ENCODE data around the gene PCSK2. TPM values are rescaled to one million over a fixed set of nuclear protein-coding genes. Genes with fewer than 3 reads are reported as not detected.

Gene PCSK2
- total and polyA plus RNA-seq, 10 donors, result 0.06 to 0.17 (median 0.16) TPM; not detected in 3

DNA sequence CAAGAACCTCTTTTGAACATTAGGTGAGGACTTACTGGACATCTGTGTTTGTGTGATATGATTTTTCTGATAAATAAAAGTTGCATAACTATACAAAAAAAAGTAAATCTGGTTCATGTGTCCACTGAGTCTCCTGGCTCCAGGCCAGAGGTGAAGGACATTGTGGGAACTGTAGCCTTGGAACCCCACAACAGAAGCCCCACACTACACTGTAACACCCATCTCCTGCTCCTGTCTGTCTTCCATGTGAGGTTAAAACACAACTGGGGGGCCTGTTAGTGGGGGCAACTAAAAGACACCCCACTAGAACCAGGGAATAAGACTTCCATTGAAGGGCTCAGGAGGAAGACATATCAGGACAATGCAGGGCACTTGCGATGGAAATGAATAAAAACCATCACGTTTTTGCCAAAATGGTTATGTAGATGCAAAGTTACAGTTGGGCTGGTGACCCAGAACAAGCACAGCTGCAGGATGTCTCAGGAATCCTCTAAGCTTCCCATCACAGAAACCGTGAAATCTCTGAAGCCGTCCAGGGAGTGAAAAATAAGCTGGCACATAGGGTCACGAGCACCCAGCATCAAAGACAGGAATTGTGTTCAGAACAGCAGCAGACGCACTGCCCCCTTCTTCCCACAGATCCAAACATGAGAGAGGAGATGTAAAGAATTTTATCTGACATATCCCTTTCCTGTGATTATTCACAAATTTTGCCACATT is 36.7 kb upstream of the PCSK2 start:
- H3K4me1 ChIP-seq, result no peaks in the 10 kb centered on the region
- 50 to 75% (median 67%) methylated on average over 6 of the region's 6 CpGs for WGBS, 5 donors
- no peaks in the 10 kb centered on the region for H3K27me3 ChIP-seq (replicated peaks in 1 of 7)
- H3K36me3 ChIP-seq, result no peaks in the 10 kb centered on the region
- no peak overlapping the region for H3K27ac ChIP-seq
- no peak for TF ChIP-seq POLR2A (IDR thresholded peaks at IDR 0.05)
- TF ChIP-seq, protein P1, sequence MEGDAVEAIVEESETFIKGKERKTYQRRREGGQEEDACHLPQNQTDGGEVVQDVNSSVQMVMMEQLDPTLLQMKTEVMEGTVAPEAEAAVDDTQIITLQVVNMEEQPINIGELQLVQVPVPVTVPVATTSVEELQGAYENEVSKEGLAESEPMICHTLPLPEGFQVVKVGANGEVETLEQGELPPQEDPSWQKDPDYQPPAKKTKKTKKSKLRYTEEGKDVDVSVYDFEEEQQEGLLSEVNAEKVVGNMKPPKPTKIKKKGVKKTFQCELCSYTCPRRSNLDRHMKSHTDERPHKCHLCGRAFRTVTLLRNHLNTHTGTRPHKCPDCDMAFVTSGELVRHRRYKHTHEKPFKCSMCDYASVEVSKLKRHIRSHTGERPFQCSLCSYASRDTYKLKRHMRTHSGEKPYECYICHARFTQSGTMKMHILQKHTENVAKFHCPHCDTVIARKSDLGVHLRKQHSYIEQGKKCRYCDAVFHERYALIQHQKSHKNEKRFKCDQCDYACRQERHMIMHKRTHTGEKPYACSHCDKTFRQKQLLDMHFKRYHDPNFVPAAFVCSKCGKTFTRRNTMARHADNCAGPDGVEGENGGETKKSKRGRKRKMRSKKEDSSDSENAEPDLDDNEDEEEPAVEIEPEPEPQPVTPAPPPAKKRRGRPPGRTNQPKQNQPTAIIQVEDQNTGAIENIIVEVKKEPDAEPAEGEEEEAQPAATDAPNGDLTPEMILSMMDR (IDR thresholded peaks at IDR 0.05 in 8 of 11, conservative IDR thresholded peaks at IDR 0.05 in 3 of 11), result no peak
- no peak for TF ChIP-seq POLR2AphosphoS5 (IDR thresholded peaks at IDR 0.05)
- intact Hi-C loops (cut with DNase I; ENCODE audit: low total_unique reads), result no loop called here
- H3K4me3 ChIP-seq, result no peak overlapping the region
- H3K9me3 ChIP-seq, result peaks cover 0 to 17% (median 6%) of the 10 kb centered on the region in 8 donors
- DNase-seq, result no peak

- intact Hi-C loops (cut with DNase I; ENCODE audit: low total_unique reads), result no loop called here
- no peak for DNase-seq
- H3K36me3 ChIP-seq, result no peaks in the 10 kb centered on the region
- H3K27ac ChIP-seq, result no peak overlapping the region
- H3K9me3 ChIP-seq, result no peaks in the 10 kb centered on the region
- peaks cover 0 to 14% (median 0%) of the 10 kb centered on the region in 7 donors for H3K27me3 ChIP-seq (replicated peaks in 1 of 7)
- no peaks in the 10 kb centered on the region for H3K4me1 ChIP-seq
- 52 to 66% (median 55%) methylated on average over 2 of the region's 2 CpGs for WGBS, 5 donors
- no peak overlapping the region for H3K4me3 ChIP-seq
- no peak for TF ChIP-seq POLR2A (IDR thresholded peaks at IDR 0.05)
- TF ChIP-seq POLR2AphosphoS5 (IDR thresholded peaks at IDR 0.05), result no peak
- TF ChIP-seq, protein P1 (IDR thresholded peaks at IDR 0.05 in 8 of 11, conservative IDR thresholded peaks at IDR 0.05 in 3 of 11), result no peak
These were observed 29.8 kb upstream of the PCSK2 start for GRCh38 chr20:17197041-17197440.

DNA sequence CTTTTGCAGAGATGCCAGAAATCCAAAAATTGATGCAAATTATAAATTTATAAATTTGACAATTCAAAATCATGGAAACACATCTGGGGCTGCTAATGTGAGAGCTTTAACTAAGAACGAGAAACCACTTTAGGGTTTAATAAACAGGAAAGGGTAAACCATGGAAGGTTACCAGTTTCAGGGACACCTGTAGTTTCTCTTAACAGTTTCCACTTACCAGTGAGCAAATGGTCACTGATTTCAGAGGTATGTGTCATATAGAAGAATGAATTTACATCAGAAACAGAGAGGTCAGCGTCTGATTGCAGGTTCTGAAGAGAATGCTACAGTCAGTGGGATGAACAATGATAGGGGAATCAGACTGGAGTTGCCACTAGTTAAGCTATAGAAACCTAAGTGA is 24.8 kb upstream of the PCSK2 start:
- no peak for DNase-seq
- Histone ChIP-seq H3K9me3 (no peaks in the 10 kb centered on the region), H3K36me3 (no peaks in the 10 kb centered on the region), H3K4me3 (no peak overlapping the region), H3K4me1 (no peaks in the 10 kb centered on the region), H3K27ac (no peak overlapping the region), H3K27me3 (replicated peaks in 1 of 7) (peaks cover 0 to 24% (median 0%) of the 10 kb centered on the region in 7 donors)
- WGBS, 5 donors, result 44 to 71% (median 55%) methylated on average over 2 of the region's 2 CpGs
- TF ChIP-seq POLR2AphosphoS5 (IDR thresholded peaks at IDR 0.05), result no peak
- TF ChIP-seq, protein P1 (IDR thresholded peaks at IDR 0.05 in 8 of 11, conservative IDR thresholded peaks at IDR 0.05 in 3 of 11), result no peak
- no peak for TF ChIP-seq POLR2A (IDR thresholded peaks at IDR 0.05)
- intact Hi-C loops (cut with DNase I; ENCODE audit: low total_unique reads), result no loop called here

GRCh38 chr20:17202673-17203072 is 24.2 kb upstream of the PCSK2 start:
- TF ChIP-seq, protein P1 (IDR thresholded peaks at IDR 0.05 in 8 of 11, conservative IDR thresholded peaks at IDR 0.05 in 3 of 11), result no peak
- no peak for TF ChIP-seq POLR2A (IDR thresholded peaks at IDR 0.05)
- no peak for TF ChIP-seq POLR2AphosphoS5 (IDR thresholded peaks at IDR 0.05)
- no peaks in the 10 kb centered on the region for H3K36me3 ChIP-seq
- H3K4me3 ChIP-seq, result no peak overlapping the region
- no peaks in the 10 kb centered on the region for H3K9me3 ChIP-seq
- intact Hi-C loops (cut with DNase I; ENCODE audit: low total_unique reads), result no loop called here
- H3K4me1 ChIP-seq, result no peaks in the 10 kb centered on the region
- WGBS, 5 donors, result 17 to 24% (median 19%) methylated on average over 8 of the region's 8 CpGs
- no peak overlapping the region for H3K27ac ChIP-seq
- no peak for DNase-seq
- H3K27me3 ChIP-seq (replicated peaks in 1 of 7), result peaks cover 0 to 24% (median 0%) of the 10 kb centered on the region in 7 donors

Measured in spleen (tissue), 11 donors.